OCI-LY7 (cell line): ENCODE measurements around the gene TSPAN1.
"Not testable (repeated sequence)": the region's sequence is repeated elsewhere in the genome, so short reads cannot be mapped to it uniquely, and the experiment has no call there.

ENCODE experiments used
- EZH2phosphoT487 ChIP-seq: fragments of 200-600 bp; sonication (generic); IDR thresholded peaks from 2 replicates; pipeline ENCODE4 v1.6.1; 2018; ENCODE audit warnings: low read depth, borderline replicate concordance, mild to moderate bottlenecking, mixed run types, antibody characterized with exemption, low read length, moderate library complexity, mixed read lengths
- TF ChIP-seq, protein P1 (sequence below): fragments of 200-600 bp; sonication (generic); conservative IDR thresholded peaks from 2 replicates; pipeline ENCODE4 v1.5.1; 2014; ENCODE audit warnings: mild to moderate bottlenecking, antibody characterized with exemption, low read length, moderate library complexity, mixed read lengths

DNA sequence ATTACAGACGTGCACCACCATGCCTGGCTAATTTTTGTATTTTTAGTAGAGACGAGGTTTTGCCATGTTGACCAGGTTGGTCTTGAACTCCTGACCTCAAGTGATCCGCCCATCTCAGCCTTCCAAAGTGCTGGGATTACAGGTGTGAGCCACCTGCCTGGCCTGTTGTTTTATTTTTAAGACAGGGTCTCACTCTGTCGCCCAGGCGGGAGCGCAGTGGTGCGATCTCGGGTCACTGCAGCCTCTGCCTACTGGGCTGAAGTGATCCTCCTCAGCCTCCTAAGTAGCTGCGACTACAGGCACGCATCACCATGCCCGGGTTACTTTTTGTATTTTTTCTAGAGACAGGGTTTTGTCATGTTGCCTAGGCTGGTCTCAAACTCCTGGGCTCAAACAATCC lies 48.2 kb downstream of the TSPAN1 start:
- TF ChIP-seq, protein P1, sequence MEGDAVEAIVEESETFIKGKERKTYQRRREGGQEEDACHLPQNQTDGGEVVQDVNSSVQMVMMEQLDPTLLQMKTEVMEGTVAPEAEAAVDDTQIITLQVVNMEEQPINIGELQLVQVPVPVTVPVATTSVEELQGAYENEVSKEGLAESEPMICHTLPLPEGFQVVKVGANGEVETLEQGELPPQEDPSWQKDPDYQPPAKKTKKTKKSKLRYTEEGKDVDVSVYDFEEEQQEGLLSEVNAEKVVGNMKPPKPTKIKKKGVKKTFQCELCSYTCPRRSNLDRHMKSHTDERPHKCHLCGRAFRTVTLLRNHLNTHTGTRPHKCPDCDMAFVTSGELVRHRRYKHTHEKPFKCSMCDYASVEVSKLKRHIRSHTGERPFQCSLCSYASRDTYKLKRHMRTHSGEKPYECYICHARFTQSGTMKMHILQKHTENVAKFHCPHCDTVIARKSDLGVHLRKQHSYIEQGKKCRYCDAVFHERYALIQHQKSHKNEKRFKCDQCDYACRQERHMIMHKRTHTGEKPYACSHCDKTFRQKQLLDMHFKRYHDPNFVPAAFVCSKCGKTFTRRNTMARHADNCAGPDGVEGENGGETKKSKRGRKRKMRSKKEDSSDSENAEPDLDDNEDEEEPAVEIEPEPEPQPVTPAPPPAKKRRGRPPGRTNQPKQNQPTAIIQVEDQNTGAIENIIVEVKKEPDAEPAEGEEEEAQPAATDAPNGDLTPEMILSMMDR, result not testable (repeated sequence)
- TF ChIP-seq EZH2phosphoT487, result not testable (repeated sequence)
